ENCODE measurements around the gene NDUFA8. TPM values are rescaled to one million over a fixed set of nuclear protein-coding genes. Genes with fewer than 3 reads are reported as not detected.

The NDUFA8 gene
- total RNA-seq, 1 donor, result 25.0 TPM

- H3K4me3 ChIP-seq (ENCODE audit: low read depth, low read length), result no peak overlapping the region
- TF ChIP-seq, protein P1, sequence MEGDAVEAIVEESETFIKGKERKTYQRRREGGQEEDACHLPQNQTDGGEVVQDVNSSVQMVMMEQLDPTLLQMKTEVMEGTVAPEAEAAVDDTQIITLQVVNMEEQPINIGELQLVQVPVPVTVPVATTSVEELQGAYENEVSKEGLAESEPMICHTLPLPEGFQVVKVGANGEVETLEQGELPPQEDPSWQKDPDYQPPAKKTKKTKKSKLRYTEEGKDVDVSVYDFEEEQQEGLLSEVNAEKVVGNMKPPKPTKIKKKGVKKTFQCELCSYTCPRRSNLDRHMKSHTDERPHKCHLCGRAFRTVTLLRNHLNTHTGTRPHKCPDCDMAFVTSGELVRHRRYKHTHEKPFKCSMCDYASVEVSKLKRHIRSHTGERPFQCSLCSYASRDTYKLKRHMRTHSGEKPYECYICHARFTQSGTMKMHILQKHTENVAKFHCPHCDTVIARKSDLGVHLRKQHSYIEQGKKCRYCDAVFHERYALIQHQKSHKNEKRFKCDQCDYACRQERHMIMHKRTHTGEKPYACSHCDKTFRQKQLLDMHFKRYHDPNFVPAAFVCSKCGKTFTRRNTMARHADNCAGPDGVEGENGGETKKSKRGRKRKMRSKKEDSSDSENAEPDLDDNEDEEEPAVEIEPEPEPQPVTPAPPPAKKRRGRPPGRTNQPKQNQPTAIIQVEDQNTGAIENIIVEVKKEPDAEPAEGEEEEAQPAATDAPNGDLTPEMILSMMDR (IDR thresholded peaks at IDR 0.05; ENCODE audit: insufficient read depth, low read depth, low read length), result no peak
- no peak for DNase-seq (ENCODE audit: low read depth)
Measured at GRCh38 chr9:122124048-122124447, 35.5 kb downstream of the NDUFA8 start.

- peak; percentile 68 for DNase-seq (ENCODE audit: low read depth)
- TF ChIP-seq, protein P1 (IDR thresholded peaks at IDR 0.05; ENCODE audit: insufficient read depth, low read depth, low read length), result peak; percentile 99
- no peak overlapping the region for H3K4me3 ChIP-seq (ENCODE audit: low read depth, low read length)
Measured at GRCh38 chr9:122122903-122123632, 36.5 kb downstream of the NDUFA8 start.

DNA sequence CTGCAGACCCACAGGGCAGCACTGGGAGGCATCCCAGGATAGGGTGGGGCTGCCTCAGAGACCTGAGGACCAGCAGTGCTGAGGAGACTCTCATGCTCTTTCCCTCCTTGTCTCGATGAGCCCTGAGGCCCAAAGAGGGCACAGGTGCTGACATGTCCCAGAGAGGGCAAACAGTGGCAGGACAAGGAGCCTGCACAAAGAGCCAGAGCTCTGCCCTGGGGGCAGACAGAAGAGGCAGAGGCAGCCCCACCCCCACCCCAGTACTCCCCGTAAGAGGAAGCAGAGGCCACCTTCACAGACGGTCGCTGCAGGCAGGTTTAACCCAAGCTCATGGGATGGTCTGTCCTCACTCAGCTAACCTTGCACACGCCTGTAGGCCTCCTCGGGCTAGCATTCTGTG, 37.1 kb downstream of the NDUFA8 start:
- no peak for DNase-seq (ENCODE audit: low read depth)
- TF ChIP-seq, protein P1 (IDR thresholded peaks at IDR 0.05; ENCODE audit: insufficient read depth, low read depth, low read length), result no peak
- no peak overlapping the region for H3K4me3 ChIP-seq (ENCODE audit: low read depth, low read length)

- TF ChIP-seq, protein P1 (IDR thresholded peaks at IDR 0.05; ENCODE audit: insufficient read depth, low read depth, low read length), result no peak
- H3K4me3 ChIP-seq (ENCODE audit: low read depth, low read length), result no peak overlapping the region
- DNase-seq (ENCODE audit: low read depth), result no peak
Measured at GRCh38 chr9:122121931-122122330, 37.6 kb downstream of the NDUFA8 start.

GRCh38 chr9:122121391-122121790, 38.2 kb downstream of the NDUFA8 start:
- no peak for DNase-seq (ENCODE audit: low read depth)
- no peak overlapping the region for H3K4me3 ChIP-seq (ENCODE audit: low read depth, low read length)
- TF ChIP-seq, protein P1 (IDR thresholded peaks at IDR 0.05; ENCODE audit: insufficient read depth, low read depth, low read length), result no peak

DNA sequence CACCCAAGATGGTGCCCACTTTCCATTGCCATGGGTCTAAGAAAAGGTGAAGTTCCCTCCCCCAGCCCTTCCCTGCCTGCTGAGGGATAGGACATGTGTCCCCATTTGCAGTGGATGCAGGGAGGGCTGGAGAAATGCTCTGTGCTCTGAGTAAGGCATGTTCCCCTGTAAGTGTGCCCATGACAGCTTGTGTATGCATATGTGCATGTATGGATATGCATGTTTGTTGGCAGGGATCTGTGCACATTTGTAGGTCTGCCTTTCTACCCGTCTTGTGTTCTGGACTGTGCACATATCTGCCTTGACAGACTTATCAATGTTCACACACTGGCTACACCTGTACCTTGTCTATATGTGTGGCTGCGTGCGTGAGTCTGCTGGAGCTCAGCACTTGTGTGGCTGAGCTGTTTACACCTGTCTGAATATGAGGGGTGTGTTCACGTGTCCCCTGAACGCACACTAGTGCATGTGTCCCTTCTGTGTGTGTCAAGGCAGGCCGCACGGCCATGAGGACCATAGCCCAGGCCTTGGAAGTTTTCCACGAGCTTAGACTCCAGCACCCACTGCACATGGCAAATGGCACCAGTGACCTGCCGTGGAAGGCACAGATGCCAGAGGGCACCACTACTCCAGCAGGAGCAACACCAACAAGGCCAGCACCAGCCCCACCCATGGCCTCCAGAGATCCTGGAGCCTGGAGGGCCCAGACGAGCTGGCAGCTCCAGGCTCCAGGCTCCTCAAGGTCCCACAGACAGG, 39.1 kb downstream of the NDUFA8 start:
- TF ChIP-seq, protein P1 (IDR thresholded peaks at IDR 0.05; ENCODE audit: insufficient read depth, low read depth, low read length), result no peak
- H3K4me3 ChIP-seq (ENCODE audit: low read depth, low read length), result no peak overlapping the region
- no peak for DNase-seq (ENCODE audit: low read depth)

Data from fibroblast of villous mesenchyme (primary cell).